ENCODE measurements around the gene STAMBP. TPM values are rescaled to one million over a fixed set of nuclear protein-coding genes. Genes with fewer than 3 reads are reported as not detected.

Gene STAMBP
- polyA plus RNA-seq, 1 donor (not counting 4 experiments of a cell fraction or from before 2014, with no cell fraction given): 95.4 TPM

- Histone ChIP-seq H3K4me3 (ENCODE audit: control insufficient read depth in 2 of 3, extremely low read depth in 1 of 3, insufficient read depth in 2 of 3, low read depth in 1 of 3, low read length in 3 of 3) (no peak overlapping the region), H2AFZ (ENCODE audit: control insufficient read depth, low read length) (no peak overlapping the region), H3K4me2 (ENCODE audit: control insufficient read depth, extremely low read depth, insufficient read depth, low read depth, low read length) (no peak overlapping the region), H3K27ac (ENCODE audit: control insufficient read depth, insufficient read depth, low read length) (no peak overlapping the region), H3K9ac (ENCODE audit: control insufficient read depth, extremely low read depth, insufficient read depth, low read length) (no peak overlapping the region), H3K27me3 (ENCODE audit: control insufficient read depth, extremely low read depth, insufficient read depth, low read length) (no peaks in the 10 kb centered on the region), H3K4me1 (ENCODE audit: control insufficient read depth, extremely low read depth, insufficient read depth, low read length) (peaks cover 10% of the 10 kb centered on the region), H4K20me1 (ENCODE audit: control insufficient read depth, extremely low read depth, insufficient read depth, low read length) (no peaks in the 10 kb centered on the region), H3K9me1 (ENCODE audit: control insufficient read depth, extremely low read depth, insufficient read depth, low read length) (no peaks in the 10 kb centered on the region), H3K36me3 (ENCODE audit: control insufficient read depth in 2 of 2, extremely low read depth in 1 of 2, insufficient read depth in 2 of 2, low read length in 2 of 2) (no peaks in the 10 kb centered on the region), H3K9me3 (ENCODE audit: control insufficient read depth, low read depth, low read length) (no peaks in the 10 kb centered on the region), H3K79me2 (ENCODE audit: control insufficient read depth, insufficient read depth, low read length) (no peaks in the 10 kb centered on the region)
- TF ChIP-seq EZH2 (IDR thresholded peaks at IDR 0.05; ENCODE audit: low read length): no peak
- TF ChIP-seq CTCF (optimal IDR thresholded peaks at IDR 0.05 in 1 of 3, IDR thresholded peaks at IDR 0.05 in 1 of 3, conservative IDR thresholded peaks at IDR 0.05 in 1 of 3; ENCODE audit: extremely low read depth in 1 of 3, insufficient read depth in 2 of 3, low read length in 3 of 3): peak; percentile 28 to 48 (median 28)
- DNase-seq (ENCODE audit: low read depth, low spot score) (no peak), FAIRE-seq (no peak)
- dilution Hi-C loops (cut with MboI; ENCODE audit: extremely low pct_ligation_motif_present, low sequenced_read_pairs): no loop called here
Measured at GRCh38 chr2:73920577-73921545, 92.1 kb downstream of the STAMBP start.

- Histone ChIP-seq H3K79me2 (ENCODE audit: control insufficient read depth, insufficient read depth, low read length) (no peaks in the 10 kb centered on the region), H3K4me1 (ENCODE audit: control insufficient read depth, extremely low read depth, insufficient read depth, low read length) (peaks cover 14% of the 10 kb centered on the region), H3K4me2 (ENCODE audit: control insufficient read depth, extremely low read depth, insufficient read depth, low read depth, low read length) (no peak overlapping the region), H3K9me3 (ENCODE audit: control insufficient read depth, low read depth, low read length) (no peaks in the 10 kb centered on the region), H4K20me1 (ENCODE audit: control insufficient read depth, extremely low read depth, insufficient read depth, low read length) (no peaks in the 10 kb centered on the region), H3K36me3 (ENCODE audit: control insufficient read depth in 2 of 2, extremely low read depth in 1 of 2, insufficient read depth in 2 of 2, low read length in 2 of 2) (no peaks in the 10 kb centered on the region), H3K27ac (ENCODE audit: control insufficient read depth, insufficient read depth, low read length) (no peak overlapping the region), H2AFZ (ENCODE audit: control insufficient read depth, low read length) (no peak overlapping the region), H3K9me1 (ENCODE audit: control insufficient read depth, extremely low read depth, insufficient read depth, low read length) (no peaks in the 10 kb centered on the region), H3K9ac (ENCODE audit: control insufficient read depth, extremely low read depth, insufficient read depth, low read length) (no peak overlapping the region), H3K4me3 (ENCODE audit: control insufficient read depth in 2 of 3, extremely low read depth in 1 of 3, insufficient read depth in 2 of 3, low read depth in 1 of 3, low read length in 3 of 3) (no peak overlapping the region), H3K27me3 (ENCODE audit: control insufficient read depth, extremely low read depth, insufficient read depth, low read length) (no peaks in the 10 kb centered on the region)
- dilution Hi-C loops (cut with MboI; ENCODE audit: extremely low pct_ligation_motif_present, low sequenced_read_pairs): no loop called here
- no peak for TF ChIP-seq EZH2 (IDR thresholded peaks at IDR 0.05; ENCODE audit: low read length)
- TF ChIP-seq CTCF (optimal IDR thresholded peaks at IDR 0.05 in 1 of 3, IDR thresholded peaks at IDR 0.05 in 1 of 3, conservative IDR thresholded peaks at IDR 0.05 in 1 of 3; ENCODE audit: extremely low read depth in 1 of 3, insufficient read depth in 2 of 3, low read length in 3 of 3): peak in 1 of 3 experiments; percentile 4
- FAIRE-seq (no peak), DNase-seq (ENCODE audit: low read depth, low spot score) (no peak)
Measured at GRCh38 chr2:73921581-73921980, 92.8 kb downstream of the STAMBP start.
